HG03439 (cell line): ENCODE data around the gene MYZAP.

Source experiments
- ATAC-seq: cut with Tn5 transposase; IDR thresholded peaks from one replicate; pipeline ENCODE4 v1.9.1; 2021; ENCODE audit warnings: mild to moderate bottlenecking, moderate library complexity; ENCODE audit not compliant: unreplicated experiment

Gene MYZAP

DNA sequence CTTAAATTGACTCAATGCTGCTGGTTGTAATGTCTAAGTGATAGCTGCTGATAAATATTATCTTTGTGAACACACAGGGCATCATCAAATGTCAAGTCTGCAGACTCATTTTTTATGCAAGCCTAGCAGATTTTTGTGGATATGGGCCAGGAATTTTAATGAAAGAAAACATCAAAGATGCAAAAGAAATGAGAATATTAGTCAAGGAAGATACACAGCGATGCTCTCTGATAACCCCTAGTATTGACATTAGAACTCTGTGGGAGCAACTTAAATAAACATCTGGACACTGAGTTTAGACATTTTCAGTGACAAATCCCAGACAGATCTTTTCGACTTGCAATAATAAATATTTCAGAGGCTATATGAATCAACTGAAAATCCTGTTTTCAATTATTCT, 143.2 kb downstream of the MYZAP start:
- no peak for ATAC-seq
